CD4-positive, alpha-beta T cell treated with Interleukin-15 for 4 hours (primary cell): ENCODE data around the gene RUNX2.
"Not testable (repeated sequence)": the region's sequence is repeated elsewhere in the genome, so short reads cannot be mapped to it uniquely, and the experiment has no call there.

Experiments
- DNase-seq: peaks from one replicate; pipeline ENCODE4 v3.0.0-alpha.2; 2020; ENCODE audit warnings: low spot score

RUNX2 gene

GRCh38 chr6:45457141-45457540 is 129.0 kb downstream of the RUNX2 start:
- DNase-seq: no peak

- no peak for DNase-seq
These were observed 130.5 kb downstream of the RUNX2 start for GRCh38 chr6:45458672-45459071.

- DNase-seq: no peak
These were observed 132.0 kb downstream of the RUNX2 start for GRCh38 chr6:45460166-45460565.

- no peak for DNase-seq
These were observed 133.4 kb downstream of the RUNX2 start for GRCh38 chr6:45461486-45461885.

GRCh38 chr6:45462190-45463134 is 134.3 kb downstream of the RUNX2 start:
- DNase-seq: no peak

- no peak for DNase-seq
These were observed 136.6 kb downstream of the RUNX2 start for GRCh38 chr6:45464685-45465084.

- DNase-seq: no peak
These were observed 138.6 kb downstream of the RUNX2 start for GRCh38 chr6:45466686-45467085.

- DNase-seq: not testable (repeated sequence)
These were observed 139.3 kb downstream of the RUNX2 start for GRCh38 chr6:45467417-45467816.

- no peak for DNase-seq
These were observed 139.7 kb downstream of the RUNX2 start for GRCh38 chr6:45467853-45468252.

- DNase-seq: no peak
These were observed 141.5 kb downstream of the RUNX2 start for GRCh38 chr6:45469663-45470062.

GRCh38 chr6:45470131-45470738 is 142.1 kb downstream of the RUNX2 start:
- DNase-seq: no peak

- DNase-seq: no peak
These were observed 144.3 kb downstream of the RUNX2 start for GRCh38 chr6:45472382-45472781.

GRCh38 chr6:45473121-45473993 is 145.2 kb downstream of the RUNX2 start:
- DNase-seq: no peak

GRCh38 chr6:45474376-45474775 is 146.2 kb downstream of the RUNX2 start:
- no peak for DNase-seq

- DNase-seq: no peak
These were observed 148.2 kb downstream of the RUNX2 start for GRCh38 chr6:45476341-45476740.

- DNase-seq: no peak
These were observed 149.1 kb downstream of the RUNX2 start for GRCh38 chr6:45477278-45477677.

GRCh38 chr6:45477790-45478189 is 149.7 kb downstream of the RUNX2 start:
- DNase-seq: no peak

GRCh38 chr6:45478240-45478639 is 150.1 kb downstream of the RUNX2 start:
- peak; percentile 17 for DNase-seq

GRCh38 chr6:45479834-45480751 is 152.0 kb downstream of the RUNX2 start:
- no peak for DNase-seq

GRCh38 chr6:45480752-45481415 is 152.8 kb downstream of the RUNX2 start:
- DNase-seq: no peak

- no peak for DNase-seq
These were observed 154.9 kb downstream of the RUNX2 start for GRCh38 chr6:45483021-45483420.
